Glomerular endothelial cell (primary cell): ENCODE results near the gene S100B. TPM values are rescaled to one million over a fixed set of nuclear protein-coding genes. Genes with fewer than 3 reads are reported as not detected.

Experiments used
- DNase-seq: peaks from one replicate; pipeline ENCODE4 v3.0.0-alpha.2; 2011; ENCODE audit warnings: low read depth, low spot score; ENCODE audit errors: extremely low read depth
- total RNA-seq: library from RNA; depleted of rRNA; stranded (reverse); fragments of >200 nt; gene quantifications from 2 replicates; pipeline ENCODE4 v1.2.3, GENCODE V29; 2015

S100B gene
- total RNA-seq, 1 donor from 2014 or later, result not detected

GRCh38 chr21:46562964-46563607, 41.8 kb downstream of the S100B start:
- no peak for DNase-seq

DNA sequence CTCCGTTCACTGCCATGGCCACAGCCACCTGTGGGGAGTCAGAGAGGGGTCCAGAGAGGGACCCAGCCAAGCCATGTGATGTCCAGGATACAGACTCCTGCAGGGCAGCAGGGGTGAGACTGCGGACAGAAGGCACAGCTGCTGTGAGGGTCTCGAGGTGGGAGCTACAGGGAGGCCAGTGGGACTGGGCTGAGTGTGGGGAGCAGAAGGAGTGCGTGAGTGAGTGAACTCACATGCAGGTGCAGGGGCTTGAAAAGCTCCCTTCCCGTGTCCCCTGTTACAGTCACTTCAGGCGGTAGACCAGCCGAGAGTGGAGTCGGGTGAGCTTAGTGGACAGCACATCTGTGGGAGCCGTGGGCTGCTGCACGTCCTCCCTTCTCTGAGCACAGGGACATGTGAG, 42.4 kb downstream of the S100B start:
- DNase-seq, result no peak

GRCh38 chr21:46561445-46562090, 43.3 kb downstream of the S100B start:
- no peak for DNase-seq

DNA sequence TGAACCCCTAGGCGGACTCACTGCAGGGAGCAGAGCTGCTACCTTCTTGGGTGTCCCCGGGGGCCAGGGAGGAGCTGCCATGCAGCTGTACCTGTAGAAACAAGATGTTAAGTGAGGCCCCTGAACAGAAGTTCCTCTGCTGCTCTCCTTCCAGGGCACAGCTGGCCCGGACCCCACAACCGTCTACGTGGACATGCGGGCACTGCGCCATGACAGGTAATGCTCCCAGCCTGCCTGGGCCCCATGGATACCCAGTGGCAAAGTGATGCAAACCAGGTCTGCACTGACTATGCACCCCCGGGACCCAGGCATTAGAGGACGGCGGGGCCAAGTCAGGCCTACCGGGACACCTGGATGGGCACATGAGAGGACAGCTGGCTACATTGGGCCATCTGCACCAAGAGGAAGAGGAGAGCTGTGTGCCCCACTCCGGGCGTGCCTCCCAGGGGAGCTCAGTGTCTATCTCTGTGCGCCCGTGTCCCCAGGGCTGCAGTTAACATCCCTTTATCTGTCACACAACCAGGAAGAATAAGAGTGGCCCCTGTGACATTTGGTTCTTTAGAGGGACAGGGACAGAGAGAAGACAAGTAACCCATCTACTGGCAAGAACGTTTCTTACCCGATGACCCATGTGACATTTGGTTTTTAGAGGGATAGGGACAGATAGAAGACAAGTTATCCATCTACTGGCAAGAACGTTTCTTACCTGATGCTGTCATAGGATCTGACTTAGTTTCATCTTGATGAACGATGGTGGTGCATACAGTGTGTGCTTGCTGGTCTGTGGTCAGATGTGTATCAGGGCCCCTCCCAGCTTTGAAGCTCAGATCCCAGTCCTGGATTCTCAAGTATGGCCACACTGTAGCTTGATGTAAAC, 44.1 kb downstream of the S100B start:
- DNase-seq, result no peak

DNA sequence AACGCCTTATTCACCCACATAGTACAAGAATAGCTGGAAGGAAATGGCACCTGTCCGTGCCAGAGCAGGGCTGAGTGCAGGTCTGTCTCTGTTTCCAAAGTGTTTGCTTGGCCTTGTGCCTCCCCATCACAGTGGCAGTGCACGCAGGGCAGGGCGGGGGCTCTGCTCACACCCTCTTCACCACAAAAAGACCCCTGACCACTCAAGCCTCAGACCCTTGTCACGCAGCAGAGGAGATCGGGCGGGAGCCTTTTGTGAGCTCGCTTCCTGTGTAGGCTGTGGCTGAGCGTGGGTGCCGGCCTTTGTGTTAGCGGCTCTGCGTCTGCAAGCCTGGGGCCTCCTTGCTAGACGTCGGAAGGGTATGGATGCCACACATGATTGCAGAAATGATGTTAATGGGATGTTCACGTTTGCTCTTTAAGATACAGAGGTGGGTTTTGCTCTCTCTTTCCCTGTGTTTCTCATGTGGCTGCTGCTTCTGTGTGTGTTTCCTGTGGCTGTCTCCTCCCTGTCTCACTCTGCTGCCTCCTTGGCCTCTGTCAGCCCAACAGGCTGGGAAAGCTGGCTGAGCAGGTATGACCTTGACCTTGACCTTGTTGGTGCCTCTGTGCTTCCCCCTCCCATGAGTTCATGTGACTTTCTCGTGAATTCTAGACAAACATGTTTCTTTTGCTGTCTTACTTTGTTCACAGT, 45.4 kb downstream of the S100B start:
- no peak for DNase-seq

GRCh38 chr21:46557919-46558392, 46.9 kb downstream of the S100B start:
- no peak for DNase-seq

DNA sequence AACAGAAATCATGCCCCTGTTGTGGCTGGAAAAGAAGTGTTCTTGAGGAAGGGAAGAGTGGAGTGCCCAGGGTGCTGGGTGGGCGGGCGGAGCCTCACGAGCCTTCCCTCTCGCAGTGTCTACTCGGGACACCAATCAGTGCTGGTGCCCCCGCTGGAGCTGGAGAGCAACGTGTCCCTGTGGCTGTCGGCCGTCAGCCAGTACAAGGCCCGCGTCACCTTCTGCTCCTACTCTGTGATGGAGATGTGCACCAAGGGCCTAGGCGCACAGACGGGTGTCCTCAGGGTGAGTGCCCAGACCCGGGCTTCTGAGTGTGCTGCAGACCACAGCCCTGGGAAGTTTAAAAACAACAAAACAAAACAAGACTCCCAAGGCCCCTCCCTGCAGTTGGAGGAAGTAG, 47.4 kb downstream of the S100B start:
- no peak for DNase-seq

- DNase-seq, result no peak
Observed at GRCh38 chr21:46556802-46557201, 48.1 kb downstream of the S100B start.

GRCh38 chr21:46555678-46556077, 49.2 kb downstream of the S100B start:
- DNase-seq, result no peak

GRCh38 chr21:46555225-46555617, 49.7 kb downstream of the S100B start:
- DNase-seq, result no peak

DNA sequence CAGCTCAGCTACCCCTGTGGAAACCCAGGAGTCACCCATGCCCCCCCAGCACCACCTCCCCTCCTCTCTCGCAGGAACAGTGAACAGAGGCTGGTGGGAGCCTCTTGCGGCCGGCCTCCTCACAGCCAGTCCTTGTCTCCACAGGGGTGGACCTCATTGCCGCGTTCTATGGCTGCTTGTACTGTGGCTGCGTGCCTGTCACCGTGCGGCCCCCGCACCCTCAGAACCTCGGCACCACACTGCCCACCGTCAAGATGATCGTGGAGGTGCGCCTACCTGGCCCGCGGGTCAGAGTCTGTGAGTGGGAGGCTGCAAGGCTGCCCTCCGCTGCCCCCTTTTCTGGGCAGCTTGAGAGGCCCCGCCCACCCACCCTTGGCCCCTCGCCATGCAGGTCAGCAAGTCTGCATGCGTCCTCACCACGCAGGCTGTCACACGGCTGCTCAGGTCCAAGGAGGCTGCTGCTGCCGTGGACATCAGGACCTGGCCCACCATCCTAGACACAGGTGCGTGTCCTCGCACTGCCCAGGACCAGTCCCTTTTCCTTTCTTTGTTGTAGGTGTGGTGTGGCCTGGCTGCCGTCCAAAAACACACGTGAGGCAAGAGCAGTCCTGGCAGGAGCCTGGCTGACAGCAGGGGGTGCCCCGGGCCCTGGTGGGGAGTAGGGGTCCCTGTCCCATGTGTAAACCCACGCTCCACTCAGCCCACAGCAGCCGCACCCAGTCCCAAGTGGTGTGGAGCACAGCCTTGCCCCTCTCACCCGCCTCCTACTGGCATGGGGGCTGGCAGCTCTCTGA, 50.3 kb downstream of the S100B start:
- no peak for DNase-seq

DNA sequence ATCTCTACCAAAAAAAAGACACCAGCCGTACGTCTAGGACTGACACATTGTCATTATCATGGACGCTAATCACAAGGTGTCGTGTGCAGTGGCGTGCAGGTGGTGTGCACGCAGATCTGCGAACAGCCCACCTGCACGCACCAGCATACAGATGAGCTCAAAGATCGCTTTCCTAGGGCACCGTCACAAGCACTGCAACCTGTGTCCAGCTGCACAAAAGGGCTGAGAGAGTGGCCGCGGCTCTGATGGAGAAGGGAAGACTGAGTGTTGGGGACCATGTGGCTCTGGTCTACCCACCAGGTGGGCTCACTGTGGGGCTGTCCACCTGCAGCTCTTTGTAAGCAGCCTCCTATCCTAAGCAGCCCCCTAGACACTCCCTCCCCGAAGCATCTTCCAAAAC, 50.9 kb downstream of the S100B start:
- no peak for DNase-seq

GRCh38 chr21:46552865-46553379, 52.0 kb downstream of the S100B start:
- no peak for DNase-seq

DNA sequence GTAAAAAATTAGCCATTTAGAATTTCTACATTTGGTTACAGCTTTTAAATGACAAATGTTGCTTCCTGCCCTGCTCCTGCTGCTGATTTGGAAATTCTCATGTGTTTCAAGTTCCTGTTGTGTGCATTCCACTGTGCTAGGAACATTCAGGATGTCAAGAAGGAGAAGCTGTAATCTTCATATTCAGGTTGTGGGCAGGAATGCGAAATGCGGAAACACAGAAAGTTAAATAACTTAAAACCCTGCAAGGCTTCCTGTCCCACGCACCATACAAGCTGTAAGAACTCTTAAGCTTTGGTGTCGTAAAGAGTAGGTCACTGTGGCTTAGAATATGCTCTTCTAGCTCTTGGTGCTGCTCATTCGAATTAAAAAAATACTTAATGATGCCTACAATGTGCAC, 52.6 kb downstream of the S100B start:
- peak; percentile 2 for DNase-seq

- no peak for DNase-seq
Observed at GRCh38 chr21:46551636-46552241, 53.1 kb downstream of the S100B start.

DNA sequence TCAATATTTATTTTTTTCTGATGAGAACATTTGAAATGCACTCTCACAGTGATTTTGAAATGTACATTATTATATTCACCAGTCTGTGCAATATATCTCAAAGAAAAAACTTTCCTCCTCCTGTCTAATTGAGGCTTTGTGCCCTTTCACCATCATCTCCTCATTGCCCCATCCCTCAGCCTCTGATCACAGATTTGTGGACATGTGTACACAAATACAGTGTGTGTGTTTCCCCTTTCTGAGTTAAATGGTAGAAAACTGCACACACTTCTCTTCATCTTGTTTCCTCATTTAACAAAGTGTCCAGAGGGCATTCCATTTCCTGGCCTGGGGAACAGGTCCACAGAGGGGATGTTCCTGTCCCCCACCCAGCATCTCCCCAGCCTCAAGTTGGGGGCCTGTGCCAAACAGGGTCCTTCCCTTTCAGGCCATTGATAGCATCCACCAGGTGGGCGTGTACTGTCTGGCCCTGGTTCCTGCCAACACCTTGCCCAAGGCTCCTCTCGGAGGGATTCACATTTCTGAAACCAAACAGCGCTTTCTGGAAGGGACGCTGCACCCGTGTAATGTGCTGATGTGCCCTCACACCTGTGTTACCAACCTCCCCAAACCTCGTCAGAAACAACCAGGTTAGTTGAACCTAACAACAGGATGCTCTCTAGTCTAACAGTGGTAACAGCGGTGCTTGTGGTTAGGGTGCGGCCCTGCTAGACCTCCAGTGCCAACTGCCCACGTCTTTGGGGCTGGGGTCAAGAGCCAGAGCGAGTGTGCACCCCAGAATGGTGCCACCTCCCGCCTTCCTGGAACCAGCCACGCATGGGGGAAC, 54.6 kb downstream of the S100B start:
- no peak for DNase-seq

DNA sequence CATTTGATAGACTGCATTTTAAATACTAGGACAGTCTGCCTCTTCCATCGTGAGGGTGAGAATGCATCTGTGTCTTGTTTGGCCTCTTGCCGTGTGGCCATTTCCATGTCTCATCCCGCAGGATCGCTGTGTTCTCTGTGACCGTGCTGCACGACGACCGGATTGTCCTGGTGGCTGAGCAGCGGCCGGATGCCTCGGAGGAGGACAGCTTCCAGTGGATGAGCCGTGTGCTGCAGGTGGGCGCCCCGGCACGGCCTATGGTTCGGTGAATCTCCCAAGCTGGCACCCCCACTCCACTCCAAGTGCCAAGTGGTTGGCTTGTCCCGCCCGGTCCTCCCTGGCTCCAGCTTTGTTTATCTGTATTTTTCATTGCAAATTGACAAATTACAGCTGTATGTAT, 55.2 kb downstream of the S100B start:
- DNase-seq, result no peak
